Hematopoietic multipotent progenitor cell (in vitro differentiated cells): ENCODE data around the gene CDIP1. TPM values are rescaled to one million over a fixed set of nuclear protein-coding genes. Genes with fewer than 3 reads are reported as not detected.

ENCODE experiments used
- DNase-seq, 3 donors: peaks; one replicate each; pipeline ENCODE4 v3.0.0-alpha.2; 2011 to 2015; ENCODE audit warnings: low read depth in 2 of 3, low spot score in 2 of 3
- total RNA-seq: library from RNA; depleted of rRNA; stranded (reverse); fragments of >200 nt; gene quantifications from one replicate; pipeline ENCODE4 v1.2.3, GENCODE V29; 2012

The CDIP1 gene
- total RNA-seq, 1 donor, result 24.0 TPM

DNA sequence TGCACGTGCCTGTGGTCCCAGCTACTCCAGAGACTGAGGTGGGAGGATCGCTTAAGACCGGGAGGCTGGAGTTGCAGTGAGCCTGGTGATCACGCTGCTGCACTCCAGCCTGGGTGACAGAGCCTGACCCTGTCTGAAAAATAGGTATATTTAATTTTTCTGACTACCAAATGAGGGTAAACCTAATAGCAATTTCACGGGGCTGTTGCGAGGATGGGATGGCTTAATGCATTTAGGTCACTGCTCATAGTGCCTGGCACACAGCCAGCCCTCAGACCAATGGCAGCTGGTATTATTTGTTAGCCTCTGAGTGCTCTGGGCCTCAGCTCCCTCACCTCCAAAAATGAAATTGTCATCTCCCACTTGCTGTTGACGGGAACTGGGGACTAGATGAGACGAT is 5.9 kb upstream of the CDIP1 start:
- no peak for DNase-seq

DNA sequence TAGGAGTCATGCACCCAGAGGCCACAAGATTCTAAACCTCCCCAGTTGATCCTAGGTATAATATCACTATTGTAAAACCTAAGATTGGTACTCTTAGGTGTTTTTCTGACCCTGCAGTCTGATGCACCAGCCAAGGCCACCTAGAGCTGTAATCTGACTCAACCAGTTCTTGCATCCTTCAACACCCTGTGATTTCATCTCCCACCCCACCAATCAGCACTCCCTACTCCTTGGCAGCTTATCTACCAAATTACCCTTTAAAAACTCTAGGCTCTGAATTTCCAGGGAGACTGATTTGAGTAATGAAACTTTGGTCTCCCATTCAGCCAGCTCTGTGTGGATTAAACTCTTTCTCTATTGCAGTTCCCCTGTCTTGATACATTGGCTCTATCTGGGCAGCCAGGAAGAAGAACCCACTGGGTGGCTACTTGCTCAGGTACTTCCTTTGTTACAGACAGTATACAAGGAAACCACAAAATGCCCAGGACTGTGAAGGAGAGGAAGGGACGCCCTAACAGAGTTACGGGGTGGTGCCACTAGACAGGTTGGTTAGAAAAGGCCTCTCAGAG is 1.2 kb upstream of the CDIP1 start:
- no peak for DNase-seq

DNA sequence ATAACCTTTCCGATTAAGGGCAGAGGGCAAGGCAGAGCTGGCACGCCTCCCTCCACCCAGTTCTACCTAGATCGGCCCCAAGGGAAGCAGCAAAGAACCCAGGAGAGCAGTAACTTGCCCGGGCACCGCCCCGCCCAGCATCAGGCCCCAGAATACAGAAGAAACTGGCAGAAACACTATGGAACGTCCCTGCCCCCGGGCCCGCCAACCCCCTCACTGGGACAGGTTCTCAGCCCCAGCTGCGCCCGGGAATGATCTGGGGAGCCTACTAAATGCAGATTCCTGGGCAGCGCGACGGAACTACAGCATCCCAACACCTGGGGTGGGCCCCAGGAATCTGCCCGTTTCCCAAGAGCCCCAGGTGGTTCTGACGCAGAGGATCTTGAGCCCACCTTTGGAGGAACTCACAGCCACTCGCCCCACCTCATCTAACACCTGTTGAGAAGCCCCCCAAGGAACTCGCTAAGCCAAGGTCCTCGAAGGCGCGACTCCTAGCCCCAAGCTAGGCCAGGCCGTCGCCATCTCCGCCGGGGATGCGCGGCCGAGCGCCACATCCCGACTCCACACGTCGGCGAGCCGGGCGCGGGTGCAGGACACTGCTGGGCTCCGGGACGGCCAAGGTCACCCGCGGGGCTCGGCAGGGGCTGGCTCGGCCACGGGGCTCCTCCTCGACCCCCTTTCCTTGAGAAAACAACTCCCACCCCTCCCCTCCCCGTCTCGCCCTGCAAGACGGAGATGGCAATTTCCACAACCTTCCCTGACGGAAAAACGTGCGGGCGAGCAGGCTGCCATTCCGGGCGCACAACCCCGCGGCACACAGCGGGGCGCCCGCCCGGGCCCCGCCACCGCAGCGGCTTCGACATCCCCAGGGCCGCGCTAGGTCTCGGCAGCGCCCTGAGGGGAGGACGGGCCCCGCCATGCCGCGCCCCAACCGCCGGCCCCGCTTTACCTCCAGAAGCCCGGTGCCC is 913 bp downstream of the CDIP1 start:
- no peak for DNase-seq

DNA sequence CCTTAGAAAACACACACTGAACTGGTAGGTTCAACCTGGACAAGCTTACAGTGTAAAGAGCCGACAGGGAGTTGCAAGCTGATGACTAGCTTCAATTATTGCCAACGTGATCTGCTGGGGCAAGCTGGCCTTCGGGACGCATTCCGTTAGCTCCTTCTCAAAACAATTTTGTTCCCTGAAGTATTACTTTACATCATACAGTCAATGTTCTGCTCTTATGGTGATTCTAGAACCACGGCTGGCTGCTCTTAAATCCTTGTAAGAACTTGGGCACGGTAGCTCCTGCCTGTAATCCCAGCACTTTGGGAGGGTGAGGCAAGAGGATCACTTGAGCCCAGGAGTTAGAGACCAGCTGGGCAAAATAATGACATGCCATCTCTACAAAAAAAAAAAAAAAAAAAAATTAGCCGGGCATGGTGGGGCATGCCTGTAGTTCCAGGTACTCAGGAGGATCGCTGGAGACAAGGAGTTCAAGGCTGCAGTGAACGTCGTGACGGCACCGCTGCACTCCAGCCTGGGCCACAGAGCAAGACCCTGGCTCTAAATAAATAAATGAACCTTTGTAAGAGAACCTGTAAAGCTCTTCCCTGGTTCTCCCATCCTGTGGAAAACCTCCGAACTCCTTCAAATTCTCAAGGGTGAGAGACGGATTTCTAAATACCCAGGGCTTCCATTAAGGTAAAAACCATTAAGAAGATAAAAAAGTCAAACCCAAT is 2.0 kb downstream of the CDIP1 start:
- DNase-seq, result no peak

DNA sequence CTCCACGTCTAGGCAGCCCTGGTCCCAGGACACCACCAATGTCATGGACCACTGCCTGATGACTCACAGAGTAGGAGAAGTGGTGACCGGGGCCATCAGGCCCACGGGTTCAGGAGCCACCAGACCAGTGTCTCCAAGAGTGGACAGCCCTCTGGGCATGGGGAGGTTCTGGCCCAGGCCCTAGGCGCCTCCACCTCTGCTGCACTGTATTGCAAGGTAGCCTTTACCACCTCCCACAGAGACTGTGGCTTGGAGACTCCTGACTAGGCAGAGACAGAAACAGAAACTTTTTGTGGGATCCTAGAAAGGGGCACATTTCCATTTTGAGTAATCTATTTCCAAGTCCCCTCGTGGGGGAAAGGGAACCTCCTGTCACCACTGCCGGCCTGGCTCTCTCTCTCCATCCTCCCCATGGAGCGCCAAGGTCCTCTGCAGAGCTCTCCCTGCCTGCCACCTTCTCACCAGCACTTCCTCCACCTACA is 2.9 kb downstream of the CDIP1 start:
- DNase-seq, result no peak

DNA sequence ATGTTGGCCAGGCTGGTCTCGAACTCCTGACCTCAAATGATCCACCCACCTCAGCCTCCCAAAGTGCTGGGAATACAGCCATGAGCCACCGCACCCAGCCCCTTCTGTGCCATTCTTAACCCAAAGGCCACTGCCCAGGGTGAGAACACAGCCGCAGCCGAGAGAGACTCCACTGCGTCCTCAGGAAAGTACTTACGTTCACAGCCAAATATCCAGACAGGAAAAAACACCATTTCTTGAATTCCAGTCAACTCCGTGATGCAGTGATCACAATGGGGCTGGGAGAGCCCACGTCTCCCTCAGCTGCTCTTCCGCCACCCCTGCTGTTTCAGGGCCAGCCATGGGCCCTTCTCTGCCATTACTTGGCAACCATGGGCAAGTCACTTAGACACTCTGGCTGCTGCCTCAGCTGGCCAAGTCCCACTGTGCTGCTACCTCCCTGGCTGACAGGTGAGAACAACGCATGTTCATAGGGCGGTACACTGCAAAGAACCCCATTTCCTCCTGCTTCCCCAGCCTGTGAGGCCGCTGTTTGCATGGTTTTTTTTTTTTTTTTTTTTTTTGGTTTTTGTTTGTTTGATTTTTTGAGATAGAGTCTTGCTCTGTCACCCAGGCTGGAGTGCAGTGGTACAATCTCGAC is 4.3 kb downstream of the CDIP1 start:
- DNase-seq, result no peak

DNA sequence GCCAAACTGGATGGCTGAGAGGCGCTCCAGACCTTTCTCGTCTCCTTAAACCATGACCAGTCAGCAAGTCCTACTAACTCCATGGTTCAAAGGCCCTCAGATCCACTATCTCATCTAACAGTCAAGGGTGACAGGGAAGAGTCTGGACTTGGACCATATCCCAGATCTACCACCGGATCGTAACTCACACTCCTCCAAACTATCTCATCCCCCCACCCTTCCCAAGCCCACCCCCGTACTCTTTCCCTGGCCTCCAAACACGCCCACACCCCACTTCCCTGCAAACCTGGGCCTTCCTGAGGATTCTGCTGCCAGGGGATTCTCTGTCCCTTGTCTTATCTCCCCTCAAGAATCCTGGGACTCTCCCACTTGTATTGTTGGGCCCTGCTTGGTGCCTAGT is 5.1 kb downstream of the CDIP1 start:
- no peak for DNase-seq

DNA sequence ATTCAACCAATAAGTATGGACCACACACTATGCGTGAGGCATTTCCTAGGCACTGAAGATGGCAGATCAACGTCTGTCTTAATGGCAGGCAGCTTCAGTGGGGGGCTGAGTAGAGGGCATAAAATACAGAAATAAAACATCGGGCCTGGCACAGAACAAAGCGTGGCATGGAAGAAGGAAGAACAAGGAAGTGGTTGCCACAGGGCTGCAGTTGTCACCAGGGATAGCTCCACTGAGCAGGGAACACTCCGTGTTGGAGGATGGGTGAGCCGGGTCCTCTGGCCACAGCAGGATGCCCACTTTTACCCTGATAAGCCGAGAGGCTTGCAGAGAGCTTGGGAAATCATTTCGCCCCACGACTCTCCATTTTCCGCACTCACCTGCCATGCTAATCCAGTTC is 6.3 kb downstream of the CDIP1 start:
- no peak for DNase-seq

DNA sequence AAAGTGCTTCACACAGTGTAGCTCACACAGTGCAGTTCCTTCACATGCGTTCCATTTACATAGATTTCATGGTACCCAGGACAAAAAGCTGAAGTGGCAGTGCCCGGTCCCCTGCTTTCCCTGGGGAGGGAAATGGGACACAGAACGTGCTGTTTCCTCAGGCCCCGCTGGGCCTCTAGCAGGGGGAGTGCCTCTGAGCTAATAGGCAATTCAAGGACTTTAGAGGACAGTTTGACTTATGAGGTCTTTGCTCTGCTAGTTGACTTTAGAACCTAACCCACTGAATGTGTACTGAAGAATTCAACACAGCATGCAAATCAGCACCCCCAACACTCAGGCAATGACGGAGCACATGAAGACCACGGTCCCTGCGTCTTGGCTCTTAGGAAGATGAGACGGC is 6.8 kb downstream of the CDIP1 start:
- DNase-seq, result no peak

DNA sequence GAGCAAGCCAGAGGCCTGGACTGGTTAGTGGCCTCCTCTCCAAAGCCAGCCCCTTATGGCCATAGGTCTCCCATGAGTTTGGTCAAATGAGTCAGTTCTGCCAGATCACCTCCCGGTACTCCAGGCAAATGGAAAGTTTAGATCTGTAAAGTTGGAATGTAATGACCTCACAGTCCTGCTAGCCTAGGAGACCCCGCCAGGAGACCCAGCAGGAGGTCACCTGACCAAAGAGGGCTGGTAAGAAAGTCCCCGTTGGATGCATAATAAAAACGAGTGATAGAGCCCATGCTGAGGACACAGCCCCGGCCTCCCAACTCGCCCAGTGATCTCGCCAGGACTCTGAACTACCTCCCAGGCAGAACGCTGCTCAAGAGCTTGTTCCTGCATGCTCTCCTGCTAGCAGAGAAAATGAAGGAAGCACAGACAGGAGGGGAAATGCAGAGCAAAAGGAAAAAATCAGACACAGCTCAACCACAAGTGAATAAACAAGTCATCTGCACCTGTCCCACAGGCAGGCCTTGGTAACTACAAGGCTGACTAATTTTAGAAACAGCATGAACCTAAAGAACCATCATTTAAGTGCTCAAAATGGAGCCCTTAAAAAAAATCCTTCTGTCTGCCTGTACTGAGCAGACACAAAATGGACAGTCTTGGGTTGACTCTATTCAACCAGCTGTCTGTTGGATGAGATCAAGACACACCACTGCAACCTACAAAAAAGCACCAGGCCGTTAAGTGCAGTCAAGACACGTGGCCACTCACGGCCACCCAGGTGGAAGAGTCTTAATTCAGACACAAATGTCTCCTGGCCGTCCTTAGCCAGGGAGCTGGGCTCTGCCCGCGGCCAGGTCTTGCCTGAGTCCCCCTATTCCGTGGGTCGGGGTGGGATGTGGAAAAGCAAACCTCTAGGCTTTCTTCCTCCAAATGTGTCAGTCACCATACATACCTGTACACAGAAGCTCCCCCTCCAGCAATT is 9.2 kb downstream of the CDIP1 start:
- DNase-seq, result peak in 1 of 3 donors; percentile 37

DNA sequence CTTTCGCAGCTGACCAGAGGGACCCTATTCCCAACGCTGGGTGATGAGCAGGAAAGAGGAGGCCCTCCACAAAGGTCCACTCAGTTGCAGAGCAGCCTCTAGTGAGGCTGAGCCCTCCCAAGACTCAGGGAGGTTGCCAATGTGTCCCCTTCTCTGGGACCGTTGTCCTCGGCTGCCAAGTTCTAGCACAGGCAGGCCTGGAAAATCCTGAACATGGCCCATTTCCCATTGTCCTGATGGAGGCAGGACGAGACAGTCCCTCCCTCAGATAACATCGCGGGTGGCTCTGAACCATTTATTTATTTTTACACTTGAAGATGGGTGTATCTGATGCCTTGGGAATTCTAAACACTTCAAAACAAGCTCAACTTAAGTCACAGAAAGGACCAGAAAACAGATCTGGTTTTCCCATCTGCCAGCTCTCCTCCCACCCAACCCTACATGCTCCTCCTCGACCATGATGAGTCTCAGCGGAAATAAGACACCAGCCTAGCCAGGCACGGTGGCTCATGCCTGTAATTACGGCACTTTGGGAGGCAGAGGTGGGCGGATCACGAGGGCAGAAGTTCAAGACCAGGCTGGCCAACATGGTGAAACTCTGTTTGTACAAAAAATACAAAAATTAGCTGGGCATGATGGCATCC is 12.8 kb downstream of the CDIP1 start:
- no peak for DNase-seq

DNA sequence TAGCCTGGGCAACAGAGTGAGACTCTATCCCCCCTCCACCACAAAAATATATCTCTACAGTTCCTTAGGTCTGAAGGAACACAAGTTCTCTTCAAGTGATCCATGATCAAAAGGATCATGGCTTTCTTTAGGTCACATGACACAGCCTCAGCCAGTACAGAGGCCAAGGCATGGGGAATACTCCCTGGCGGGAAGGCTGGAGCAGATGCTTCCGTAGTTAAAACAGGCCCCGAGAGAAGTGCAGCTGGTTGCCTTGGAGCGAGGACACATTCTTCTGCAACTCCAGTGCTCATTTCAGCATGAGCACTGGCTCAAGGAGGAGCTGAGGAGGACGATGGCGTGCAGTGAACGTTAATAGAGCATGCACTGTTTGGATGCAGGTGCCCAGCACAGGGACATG is 13.5 kb downstream of the CDIP1 start:
- DNase-seq, result no peak

DNA sequence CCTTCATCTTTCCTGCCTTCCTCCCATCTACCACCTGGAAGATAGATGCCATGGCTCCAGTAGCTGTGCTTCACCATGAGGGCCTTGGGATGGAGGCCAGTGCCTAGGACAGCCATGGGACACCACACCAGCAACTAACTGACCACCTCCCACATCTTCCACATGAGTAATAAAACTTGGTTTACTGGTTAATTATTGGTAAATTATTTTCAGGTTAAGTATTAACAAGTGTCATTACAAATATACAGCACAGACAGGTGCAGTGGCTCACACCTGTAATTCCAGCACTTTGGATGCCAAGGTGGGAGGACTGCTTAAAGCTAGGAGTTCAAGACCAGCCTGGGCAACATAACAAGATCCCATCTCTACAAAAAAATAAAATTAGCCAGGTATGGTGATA is 14.0 kb downstream of the CDIP1 start:
- DNase-seq, result no peak

DNA sequence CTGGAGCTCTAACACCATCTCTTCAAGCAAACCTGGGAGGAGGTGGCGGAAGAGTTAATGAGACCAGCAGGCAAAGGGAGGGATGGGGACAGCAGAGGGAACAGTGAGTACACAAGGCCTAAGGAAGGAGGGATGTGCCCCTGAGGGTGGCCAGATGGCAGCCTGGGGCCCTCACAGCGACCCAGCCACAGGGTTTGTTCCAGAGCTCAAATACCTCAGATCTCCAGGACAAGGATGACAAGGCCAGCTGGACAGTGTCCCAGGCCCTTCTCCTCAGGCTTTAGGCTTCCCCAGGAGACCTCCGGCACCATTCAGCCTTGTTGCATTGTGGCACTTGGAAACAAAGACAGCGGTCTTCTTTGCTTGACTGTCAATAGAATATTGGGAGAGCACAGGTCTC is 14.9 kb downstream of the CDIP1 start:
- DNase-seq, result no peak

DNA sequence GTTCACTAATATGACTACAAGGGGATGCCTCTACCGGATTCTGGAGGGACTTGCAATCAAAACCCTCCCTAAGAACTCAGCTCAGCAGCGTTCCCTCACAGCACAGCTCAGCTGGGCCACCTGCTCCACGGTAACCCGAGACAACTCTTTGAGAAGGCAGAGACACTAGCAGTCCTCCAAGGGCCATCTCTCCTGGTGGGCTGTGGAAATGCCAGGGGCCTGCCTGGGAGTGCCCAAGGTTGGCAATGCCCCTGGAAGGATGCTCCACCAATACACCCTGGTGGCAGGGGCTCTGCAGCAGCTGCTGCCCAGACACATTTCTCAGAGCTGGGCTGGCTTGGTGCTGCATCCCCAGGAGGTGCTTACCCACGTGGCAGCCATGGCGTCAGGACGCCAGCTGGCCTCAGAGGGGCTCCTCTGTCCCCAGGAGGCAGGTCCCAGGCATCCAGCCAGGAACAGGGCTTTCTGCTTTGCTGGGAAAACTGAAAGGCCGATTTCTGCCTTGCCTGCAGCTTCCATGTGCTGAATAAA is 16.5 kb downstream of the CDIP1 start:
- DNase-seq, result no peak

DNA sequence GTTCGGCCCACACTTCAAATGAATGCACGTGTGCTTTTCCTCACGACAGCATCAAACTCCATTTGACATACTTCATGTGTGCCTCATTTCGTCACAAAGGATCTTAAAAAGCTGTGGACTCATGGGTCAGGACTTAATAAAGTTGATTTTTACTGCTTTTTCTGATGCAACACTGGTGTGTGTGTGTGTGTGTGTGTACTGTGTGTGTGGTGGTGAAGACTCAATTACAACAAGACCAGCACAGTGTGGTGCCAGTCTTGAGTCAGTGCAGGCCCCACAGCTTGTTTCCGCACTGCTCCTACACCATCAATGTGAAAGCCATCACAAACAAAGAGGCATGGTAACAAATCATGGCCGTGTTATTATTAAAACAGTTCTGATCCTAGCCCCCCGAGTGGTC is 17.7 kb downstream of the CDIP1 start:
- DNase-seq, result no peak

DNA sequence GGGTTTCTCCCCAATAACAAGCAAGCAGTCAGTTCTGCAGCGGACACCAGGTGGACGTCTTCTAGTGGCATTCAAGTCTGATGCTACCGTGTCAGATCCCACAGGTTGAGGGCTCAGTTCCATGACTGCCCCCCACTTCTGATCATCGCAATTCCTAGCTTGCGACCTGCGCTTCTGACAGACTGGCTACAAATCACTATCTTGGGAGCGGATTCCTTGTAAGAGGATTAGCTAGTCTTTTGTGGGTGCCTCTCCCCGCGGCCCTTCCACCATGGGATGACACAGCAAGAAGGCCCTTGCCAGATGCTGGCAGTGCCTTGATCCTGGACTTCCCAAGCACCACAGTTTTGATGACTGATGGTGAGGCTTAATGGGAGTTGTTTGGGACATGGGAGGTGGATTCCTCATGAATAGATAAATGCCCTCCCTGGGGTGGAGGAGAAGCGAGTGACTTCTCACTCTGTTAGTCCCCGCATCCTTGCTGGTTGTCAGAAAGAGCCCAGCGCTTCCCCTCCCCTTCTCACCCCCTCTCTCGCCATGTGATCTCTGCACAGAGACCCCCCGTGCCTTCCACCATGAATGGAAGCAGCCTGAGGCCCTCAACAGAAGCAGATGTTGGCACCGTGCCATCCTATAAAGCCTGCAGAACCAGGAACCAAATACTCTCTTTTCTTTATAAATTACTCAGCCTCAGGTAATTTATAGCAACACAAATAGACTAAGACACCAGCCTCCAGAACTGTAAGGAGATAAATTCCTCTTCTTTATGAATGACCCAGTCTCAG is 19.1 kb downstream of the CDIP1 start:
- peak in 1 of 3 donors; percentile 36 for DNase-seq
